Sigmoid colon (tissue), 7 donors: ENCODE results near the gene CACNA1A. TPM values are rescaled to one million over a fixed set of nuclear protein-coding genes. Genes with fewer than 3 reads are reported as not detected.

ENCODE experiments used
- DNase-seq: peaks from one replicate; pipeline ENCODE4 v3.0.0-alpha.2; 2019
- H3K27ac ChIP-seq, 4 donors: fragments of 200-600 bp; sonication (generic); one replicate each; pipeline ENCODE4 v1.5.1; 2016 to 2019; ENCODE audit warnings: mild to moderate bottlenecking in 1 of 4
- H3K27me3 ChIP-seq, 3 donors: fragments of 200-600 bp; sonication (generic); one replicate each; pipeline ENCODE4 v1.5.1; 2019; ENCODE audit warnings: mild to moderate bottlenecking in 1 of 3
- H3K36me3 ChIP-seq, 4 donors: fragments of 200-600 bp; sonication (generic); one replicate each; pipeline ENCODE4 v1.5.1; 2016 to 2019
- H3K4me1 ChIP-seq, 4 donors: fragments of 200-600 bp; sonication (generic); one replicate each; pipeline ENCODE4 v1.5.1; 2017 to 2019
- H3K4me3 ChIP-seq, 4 donors: fragments of 200-600 bp; sonication (generic); one replicate each; pipeline ENCODE4 v1.5.1; 2017 to 2019; ENCODE audit warnings: mild to moderate bottlenecking in 2 of 4, moderate library complexity in 1 of 4
- H3K9me3 ChIP-seq, 4 donors: fragments of 200-600 bp in 3 of 4; sonication (generic) in 3 of 4; one replicate each; pipeline versions ENCODE4 v1.5.1 to v1.6.1; 2013 to 2019
- EP300 ChIP-seq, 4 donors: sonication (generic); formaldehyde crosslinking; IDR thresholded peaks; one replicate each; pipeline ENCODE4 v1.6.1; 2017; ENCODE audit warnings: antibody characterized with exemption in 4 of 4
- POLR2A ChIP-seq, 2 donors: fragments of 450-650 bp; IDR thresholded peaks; one replicate each; pipeline ENCODE4 v1.6.1; 2016; ENCODE audit warnings: antibody characterized with exemption in 2 of 2, mild to moderate bottlenecking in 2 of 2, moderate library complexity in 2 of 2
- POLR2AphosphoS5 ChIP-seq, 4 donors: sonication (generic); formaldehyde crosslinking; IDR thresholded peaks; one replicate each; pipeline ENCODE4 v1.6.1; 2017; ENCODE audit warnings: antibody characterized with exemption in 4 of 4
- WGBS, 2 donors: extraction: QIAGEN DNeasy Blood & Tissue Kit; methylation state at CpG; one replicate each; pipeline ENCODE4 v1.1.7; 2013; 5-methylcytosine and 5-hydroxymethylcytosine counted together
- intact Hi-C: fragments of 100-400 bp; cut with DNase I; formaldehyde crosslinking; loops from one replicate; pipeline ENCODE4 v1.15.1; 2023
- polyA plus RNA-seq, 3 donors: library from polyadenylated mRNA; stranded (reverse); fragments of 200-250 nt; gene quantifications; one replicate each; pipeline ENCODE4 v1.2.3, GENCODE V29; 2013
- total RNA-seq, 4 donors: library from RNA; depleted of rRNA; stranded (reverse); fragments of >200 nt; gene quantifications; one replicate each; pipeline ENCODE4 v1.1.0, GENCODE V29; 2016
- TF ChIP-seq, protein P1 (sequence below), 4 experiments: fragments of 450-650 bp in 3 of 4; fragments of 200-600 bp in 1 of 4; IDR thresholded peaks; one replicate each; pipeline ENCODE4 v1.5.1; 2016 to 2019; ENCODE audit warnings: antibody characterized with exemption in 4 of 4, mild to moderate bottlenecking in 3 of 4, moderate library complexity in 2 of 4
- donor health status: healthy with polysubstance abuse.
- donor health status: Bipolar disorder and iron deficiency.
- donor health status: healthy.

CACNA1A gene
- total and polyA plus RNA-seq, 7 donors: 0.14 to 3.6 (median 1.6) TPM; not detected in 1

DNA sequence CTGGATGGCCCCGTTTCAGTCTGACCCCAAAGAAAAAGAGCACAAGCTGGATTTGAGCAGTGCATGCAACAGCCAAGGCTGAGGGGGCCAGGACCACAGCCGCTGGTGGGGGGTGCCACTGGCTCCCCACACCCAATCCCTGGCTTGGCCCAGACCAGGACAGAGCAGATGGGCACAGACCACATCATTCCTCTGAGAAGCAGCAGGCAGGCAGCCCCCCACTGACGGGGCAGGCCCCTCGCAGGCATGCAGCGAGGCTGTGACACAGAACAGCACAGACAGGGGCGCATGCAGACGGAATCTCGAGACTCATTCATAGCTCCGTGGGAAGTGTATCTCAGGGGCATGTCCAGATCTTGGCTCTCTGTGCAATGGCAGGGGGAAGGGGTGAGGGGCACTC lies 281.2 kb downstream of the CACNA1A start:
- H3K9me3 ChIP-seq: peaks cover 0 to 3% (median 0%) of the 10 kb centered on the region in 4 donors
- H3K4me3 ChIP-seq: no peak overlapping the region
- H3K27ac ChIP-seq: no peak overlapping the region
- peaks cover 0 to 31% (median 27%) of the 10 kb centered on the region in 3 donors for H3K27me3 ChIP-seq
- TF ChIP-seq EP300 (IDR thresholded peaks at IDR 0.05) (no peak), POLR2A (IDR thresholded peaks at IDR 0.05) (no peak), POLR2AphosphoS5 (IDR thresholded peaks at IDR 0.05) (no peak)
- TF ChIP-seq, protein P1, sequence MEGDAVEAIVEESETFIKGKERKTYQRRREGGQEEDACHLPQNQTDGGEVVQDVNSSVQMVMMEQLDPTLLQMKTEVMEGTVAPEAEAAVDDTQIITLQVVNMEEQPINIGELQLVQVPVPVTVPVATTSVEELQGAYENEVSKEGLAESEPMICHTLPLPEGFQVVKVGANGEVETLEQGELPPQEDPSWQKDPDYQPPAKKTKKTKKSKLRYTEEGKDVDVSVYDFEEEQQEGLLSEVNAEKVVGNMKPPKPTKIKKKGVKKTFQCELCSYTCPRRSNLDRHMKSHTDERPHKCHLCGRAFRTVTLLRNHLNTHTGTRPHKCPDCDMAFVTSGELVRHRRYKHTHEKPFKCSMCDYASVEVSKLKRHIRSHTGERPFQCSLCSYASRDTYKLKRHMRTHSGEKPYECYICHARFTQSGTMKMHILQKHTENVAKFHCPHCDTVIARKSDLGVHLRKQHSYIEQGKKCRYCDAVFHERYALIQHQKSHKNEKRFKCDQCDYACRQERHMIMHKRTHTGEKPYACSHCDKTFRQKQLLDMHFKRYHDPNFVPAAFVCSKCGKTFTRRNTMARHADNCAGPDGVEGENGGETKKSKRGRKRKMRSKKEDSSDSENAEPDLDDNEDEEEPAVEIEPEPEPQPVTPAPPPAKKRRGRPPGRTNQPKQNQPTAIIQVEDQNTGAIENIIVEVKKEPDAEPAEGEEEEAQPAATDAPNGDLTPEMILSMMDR (IDR thresholded peaks at IDR 0.05): no peak
- intact Hi-C loops: no loop called here
- no peaks in the 10 kb centered on the region for H3K4me1 ChIP-seq
- H3K36me3 ChIP-seq: no peaks in the 10 kb centered on the region
- no peak for DNase-seq
- WGBS, 2 donors: 71 to 72% methylated on average over 9 of the region's 9 CpGs

DNA sequence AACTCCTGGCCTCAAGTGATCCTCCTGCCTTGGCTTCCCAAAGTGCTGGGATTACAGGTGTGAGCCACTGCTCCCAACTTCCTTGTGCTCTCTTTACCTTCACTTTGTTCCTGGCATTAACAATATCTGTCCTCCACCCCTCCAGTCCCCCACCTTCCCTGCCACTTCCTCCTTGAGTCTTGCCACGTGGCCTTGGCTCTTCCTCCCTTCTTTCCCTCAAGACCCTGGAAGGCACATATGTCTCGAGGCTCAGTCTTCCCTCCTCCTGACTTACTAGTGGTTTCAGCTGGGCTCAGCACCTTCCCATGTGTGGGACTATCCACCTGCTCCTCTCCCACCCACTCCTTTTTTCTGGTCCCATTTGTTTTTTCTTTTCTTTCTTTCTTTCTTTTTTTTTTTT lies 285.4 kb downstream of the CACNA1A start:
- no peaks in the 10 kb centered on the region for H3K36me3 ChIP-seq
- TF ChIP-seq POLR2A (IDR thresholded peaks at IDR 0.05): no peak
- TF ChIP-seq, protein P1 (IDR thresholded peaks at IDR 0.05): no peak
- TF ChIP-seq EP300 (IDR thresholded peaks at IDR 0.05): no peak
- no peak for TF ChIP-seq POLR2AphosphoS5 (IDR thresholded peaks at IDR 0.05)
- peaks cover 0 to 20% (median 15%) of the 10 kb centered on the region in 3 donors for H3K27me3 ChIP-seq
- no peak overlapping the region for H3K4me3 ChIP-seq
- H3K4me1 ChIP-seq: no peaks in the 10 kb centered on the region
- DNase-seq: no peak
- intact Hi-C loops: no loop called here
- H3K27ac ChIP-seq: no peak overlapping the region
- WGBS, 2 donors: 30 to 50% methylated on average over 2 of the region's 2 CpGs
- H3K9me3 ChIP-seq: peaks cover 0 to 3% (median 0%) of the 10 kb centered on the region in 4 donors

GRCh38 chr19:13215572-13216380 lies 290.5 kb downstream of the CACNA1A start:
- peaks cover 0 to 3% (median 0%) of the 10 kb centered on the region in 4 donors for H3K9me3 ChIP-seq
- no peaks in the 10 kb centered on the region for H3K36me3 ChIP-seq
- H3K27ac ChIP-seq: no peak overlapping the region
- DNase-seq: no peak
- H3K4me3 ChIP-seq: no peak overlapping the region
- intact Hi-C loops: no loop called here
- H3K27me3 ChIP-seq: no peaks in the 10 kb centered on the region
- no peaks in the 10 kb centered on the region for H3K4me1 ChIP-seq
- TF ChIP-seq POLR2A (IDR thresholded peaks at IDR 0.05) (no peak), EP300 (IDR thresholded peaks at IDR 0.05) (no peak)
- 62 to 66% methylated on average over 19 of the region's 19 CpGs for WGBS, 2 donors

DNA sequence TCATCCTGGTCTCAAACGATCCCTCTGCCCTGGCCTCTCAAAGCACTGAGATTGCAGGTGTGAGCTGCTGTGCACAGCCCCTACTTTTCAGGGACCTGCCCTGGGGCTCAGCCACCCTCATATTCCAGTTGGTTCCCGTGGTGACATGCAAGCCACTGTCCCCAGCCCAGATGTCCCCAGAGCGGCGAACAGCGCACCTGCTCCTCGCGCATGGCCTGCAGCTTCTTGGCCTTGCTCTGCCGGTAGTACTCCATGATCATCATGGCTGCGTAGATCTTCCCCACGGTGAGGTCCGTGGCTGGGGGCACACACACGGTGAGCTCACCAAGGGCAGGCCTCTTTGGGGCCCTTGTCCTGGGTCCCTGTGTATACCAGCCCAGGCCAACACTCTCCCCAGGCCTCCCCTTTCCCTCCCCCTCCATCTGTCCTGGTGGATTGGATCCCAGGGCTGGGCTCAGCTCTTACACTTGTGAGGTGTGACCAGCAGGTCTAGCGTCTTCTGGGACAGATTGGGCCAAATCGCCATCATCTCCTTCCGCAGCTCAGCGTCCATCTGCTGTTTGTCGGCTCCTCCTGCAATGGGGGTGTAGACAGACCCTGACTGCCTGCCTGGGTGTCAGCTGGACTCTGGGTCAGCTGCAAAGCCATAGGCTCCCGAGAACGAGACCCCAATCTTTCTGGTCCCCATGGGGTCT lies 292.1 kb downstream of the CACNA1A start:
- H3K27ac ChIP-seq: no peak overlapping the region

More for the DNA sequence above, 292.1 kb downstream of the CACNA1A start:
- TF ChIP-seq POLR2A (IDR thresholded peaks at IDR 0.05): no peak
- TF ChIP-seq, protein P1 (IDR thresholded peaks at IDR 0.05): no peak
- no peak for TF ChIP-seq EP300 (IDR thresholded peaks at IDR 0.05)
- no peak for TF ChIP-seq POLR2AphosphoS5 (IDR thresholded peaks at IDR 0.05)
- Histone ChIP-seq H3K4me1 (no peaks in the 10 kb centered on the region), H3K9me3 (no peaks in the 10 kb centered on the region), H3K4me3 (no peak overlapping the region), H3K27me3 (no peaks in the 10 kb centered on the region), H3K36me3 (no peaks in the 10 kb centered on the region)
- 92% methylated on average over 19 of the region's 19 CpGs for WGBS, 2 donors
- no peak for DNase-seq
- intact Hi-C loops: no loop called here
